DMS53 treated with DMSO at 0.1 percent for 48 hours (cell line): ENCODE measurements around the gene LIPI.
"Not testable (repeated sequence)": the region's sequence is repeated elsewhere in the genome, so short reads cannot be mapped to it uniquely, and the experiment has no call there.

Experiments
- DNase-seq: peaks from one replicate; lab custom pipeline; 2025; ENCODE audit not compliant: unreplicated experiment; lab: John Stamatoyannopoulos, UW

Gene LIPI

DNA sequence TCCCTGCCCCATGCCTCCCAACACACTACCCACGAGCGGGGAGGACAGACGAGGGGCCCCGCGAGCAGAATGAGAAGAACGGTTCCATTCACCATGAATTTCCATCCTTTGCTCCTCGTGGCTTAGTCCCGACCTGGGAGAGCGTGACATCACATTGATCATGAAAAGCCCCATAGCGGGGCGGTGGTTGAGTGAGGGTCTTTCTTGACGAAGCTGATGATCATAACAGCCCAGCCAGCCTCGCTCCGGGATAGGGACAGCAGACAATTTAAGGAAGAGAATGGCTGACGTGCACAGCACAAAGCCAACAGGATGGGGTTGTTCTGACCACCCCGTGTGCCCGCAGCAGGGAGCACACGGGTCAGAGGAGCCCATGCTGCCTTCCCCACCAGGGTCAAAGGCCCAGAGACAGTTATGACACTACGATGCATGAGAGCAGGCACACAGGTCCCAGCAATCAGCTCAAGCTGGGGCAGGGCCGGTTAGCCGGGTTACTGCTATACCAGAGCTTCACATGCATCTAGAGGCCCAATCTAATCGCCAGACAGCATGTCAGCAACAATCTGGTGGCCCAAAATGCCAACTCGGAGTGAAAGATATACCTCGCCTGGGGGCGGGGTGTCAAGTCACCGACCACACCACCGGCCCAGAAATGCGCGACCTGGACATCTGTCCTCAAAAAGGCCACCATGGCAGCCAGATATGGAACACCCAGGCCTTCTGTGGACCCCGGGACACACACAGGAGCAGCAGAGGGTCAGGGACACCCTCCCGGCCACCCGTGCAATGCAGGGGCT, 135.2 kb downstream of the LIPI start:
- DNase-seq: no peak

- DNase-seq: no peak
Measured at GRCh38 chr21:14074177-14074576, 136.6 kb downstream of the LIPI start.

GRCh38 chr21:14073615-14074014, 137.1 kb downstream of the LIPI start:
- no peak for DNase-seq

- no peak for DNase-seq
Measured at GRCh38 chr21:14072761-14073535, 137.8 kb downstream of the LIPI start.

- DNase-seq: no peak
Measured at GRCh38 chr21:14071902-14072734, 138.6 kb downstream of the LIPI start.

GRCh38 chr21:14070968-14071367, 139.8 kb downstream of the LIPI start:
- DNase-seq: no peak

GRCh38 chr21:14070049-14070893, 140.5 kb downstream of the LIPI start:
- DNase-seq: no peak

DNA sequence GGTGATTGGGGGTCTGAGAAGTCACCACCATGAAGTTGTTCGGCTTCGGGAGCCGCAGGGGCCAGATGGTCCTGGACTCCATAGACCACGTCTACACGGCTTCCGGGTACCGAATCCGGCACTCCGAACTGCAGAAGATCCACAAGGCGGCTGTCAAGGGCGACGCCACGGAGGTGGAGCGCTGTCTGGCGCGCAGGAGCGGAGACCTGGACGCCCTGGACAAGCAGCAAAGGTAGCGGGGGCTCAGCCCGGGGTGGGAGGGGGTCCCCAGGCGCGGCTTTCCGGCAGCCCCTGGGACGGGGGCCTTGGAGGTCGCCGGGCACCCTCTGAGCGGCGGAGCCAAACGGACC, 146.5 kb downstream of the LIPI start:
- no peak for DNase-seq

- DNase-seq: not testable (repeated sequence)
Measured at GRCh38 chr21:14063620-14064295, 147.0 kb downstream of the LIPI start.

GRCh38 chr21:14062684-14063083, 148.1 kb downstream of the LIPI start:
- DNase-seq: not testable (repeated sequence)

GRCh38 chr21:14061820-14062219, 148.9 kb downstream of the LIPI start:
- DNase-seq: not testable (repeated sequence)

- not testable (repeated sequence) for DNase-seq
Measured at GRCh38 chr21:14058995-14059627, 151.6 kb downstream of the LIPI start.
